DOHH2 (cell line): ENCODE results near the gene MLIP.

Experiments
- EZH2phosphoT487 ChIP-seq: fragments of 200-600 bp; sonication (generic); IDR thresholded peaks from 2 replicates; pipeline ENCODE4 v1.6.1; 2017; ENCODE audit warnings: borderline replicate concordance, mild to moderate bottlenecking, antibody characterized with exemption, low read length, moderate library complexity, mixed read lengths
- TF ChIP-seq, protein P1 (sequence below): fragments of 200-600 bp; sonication (generic); IDR thresholded peaks from one replicate; pipeline ENCODE4 v1.5.1; 2014; ENCODE audit warnings: antibody characterized with exemption, mild to moderate bottlenecking, low read depth, low read length; ENCODE audit not compliant: poor library complexity, severe bottlenecking

- TF ChIP-seq, protein P1, sequence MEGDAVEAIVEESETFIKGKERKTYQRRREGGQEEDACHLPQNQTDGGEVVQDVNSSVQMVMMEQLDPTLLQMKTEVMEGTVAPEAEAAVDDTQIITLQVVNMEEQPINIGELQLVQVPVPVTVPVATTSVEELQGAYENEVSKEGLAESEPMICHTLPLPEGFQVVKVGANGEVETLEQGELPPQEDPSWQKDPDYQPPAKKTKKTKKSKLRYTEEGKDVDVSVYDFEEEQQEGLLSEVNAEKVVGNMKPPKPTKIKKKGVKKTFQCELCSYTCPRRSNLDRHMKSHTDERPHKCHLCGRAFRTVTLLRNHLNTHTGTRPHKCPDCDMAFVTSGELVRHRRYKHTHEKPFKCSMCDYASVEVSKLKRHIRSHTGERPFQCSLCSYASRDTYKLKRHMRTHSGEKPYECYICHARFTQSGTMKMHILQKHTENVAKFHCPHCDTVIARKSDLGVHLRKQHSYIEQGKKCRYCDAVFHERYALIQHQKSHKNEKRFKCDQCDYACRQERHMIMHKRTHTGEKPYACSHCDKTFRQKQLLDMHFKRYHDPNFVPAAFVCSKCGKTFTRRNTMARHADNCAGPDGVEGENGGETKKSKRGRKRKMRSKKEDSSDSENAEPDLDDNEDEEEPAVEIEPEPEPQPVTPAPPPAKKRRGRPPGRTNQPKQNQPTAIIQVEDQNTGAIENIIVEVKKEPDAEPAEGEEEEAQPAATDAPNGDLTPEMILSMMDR: no peak
- TF ChIP-seq EZH2phosphoT487: no peak
Measured at GRCh38 chr6:54112151-54112650, 958 bp downstream of the MLIP start.
